ENCODE measurements around the gene BDKRB2. TPM values are rescaled to one million over a fixed set of nuclear protein-coding genes. Genes with fewer than 3 reads are reported as not detected.
A peak's percentile ranks its signal among the peaks of the same experiment; 100 is the strongest.

The BDKRB2 gene
- total RNA-seq, 1 experiment from 2014 or later: 0.28 TPM

- H3K27ac ChIP-seq: no peak overlapping the region
- no peaks in the 10 kb centered on the region for H3K36me3 ChIP-seq (ENCODE audit: low read depth)
- 0 out of 2 replicates have a peak, but pooled peaks cover 5% of the 10 kb centered on the region for H3F3A ChIP-seq (ENCODE audit: insufficient read depth, low read depth)
- BruUV-seq (replicated peaks): no TSS peak
- no peaks in the 10 kb centered on the region for H3K27me3 ChIP-seq (ENCODE audit: insufficient read depth, low read depth)
- no peaks in the 10 kb centered on the region for H3K9me2 ChIP-seq (ENCODE audit: insufficient read depth)
- H2AFZ ChIP-seq: no peak overlapping the region
- no peaks in the 10 kb centered on the region for H3K9me3 ChIP-seq (ENCODE audit: insufficient read depth, low read depth)
- TF ChIP-seq CTCF (conservative IDR thresholded peaks at IDR 0.05): no peak
- TF ChIP-seq EZH2 (IDR thresholded peaks at IDR 0.05; ENCODE audit: low read depth): no peak
- peaks cover 36% of the 10 kb centered on the region for H3K4me1 ChIP-seq (replicated peaks; ENCODE audit: insufficient read depth)
- CTCF ChIA-PET: no interaction called here
- intact Hi-C loops (cut with micrococcal nuclease; ENCODE audit: unreplicated experiment): no loop called here
- H3K4me3 ChIP-seq: no peak overlapping the region
- H3K4me2 ChIP-seq: no peak overlapping the region
- POLR2A ChIA-PET (ENCODE audit: unreplicated experiment): no interaction called here
- no peaks in the 10 kb centered on the region for H4K20me1 ChIP-seq (ENCODE audit: insufficient read depth)
- H3K79me2 ChIP-seq (ENCODE audit: low read depth): no peaks in the 10 kb centered on the region
- no peak for DNase-seq
These were observed 39.7 kb upstream of the BDKRB2 start for GRCh38 chr14:96164861-96165490.

GRCh38 chr14:96165493-96166436 lies 38.9 kb upstream of the BDKRB2 start:
- no peaks in the 10 kb centered on the region for H3K9me3 ChIP-seq (ENCODE audit: insufficient read depth, low read depth)
- peak in 1 of 2 experiments; percentile 42 for DNase-seq
- no peaks in the 10 kb centered on the region for H3K36me3 ChIP-seq (ENCODE audit: low read depth)
- H3K4me1 ChIP-seq (replicated peaks; ENCODE audit: insufficient read depth): peaks cover 30% of the 10 kb centered on the region
- H2AFZ ChIP-seq: no peak overlapping the region
- ChIA-PET POLR2A (ENCODE audit: unreplicated experiment) (no interaction called here), CTCF (no interaction called here)
- no peak overlapping the region for H3K4me3 ChIP-seq
- TF ChIP-seq EZH2 (IDR thresholded peaks at IDR 0.05; ENCODE audit: low read depth): no peak
- no peak for TF ChIP-seq CTCF (conservative IDR thresholded peaks at IDR 0.05)
- intact Hi-C loops (cut with micrococcal nuclease; ENCODE audit: unreplicated experiment): no loop called here
- H4K20me1 ChIP-seq (ENCODE audit: insufficient read depth): no peaks in the 10 kb centered on the region
- no peaks in the 10 kb centered on the region for H3K79me2 ChIP-seq (ENCODE audit: low read depth)
- no peaks in the 10 kb centered on the region for H3F3A ChIP-seq (ENCODE audit: insufficient read depth, low read depth)
- no peak overlapping the region for H3K4me2 ChIP-seq
- H3K27me3 ChIP-seq (ENCODE audit: insufficient read depth, low read depth): no peaks in the 10 kb centered on the region
- H3K27ac ChIP-seq: no peak overlapping the region
- no TSS peak for BruUV-seq (replicated peaks)
- H3K9me2 ChIP-seq (ENCODE audit: insufficient read depth): no peaks in the 10 kb centered on the region

GRCh38 chr14:96166461-96167223 lies 38.0 kb upstream of the BDKRB2 start:
- ChIA-PET CTCF (no interaction called here), POLR2A (ENCODE audit: unreplicated experiment) (no interaction called here)
- DNase-seq: no peak
- no peaks in the 10 kb centered on the region for H3F3A ChIP-seq (ENCODE audit: insufficient read depth, low read depth)
- no peaks in the 10 kb centered on the region for H3K9me3 ChIP-seq (ENCODE audit: insufficient read depth, low read depth)
- TF ChIP-seq CTCF (conservative IDR thresholded peaks at IDR 0.05) (no peak), EZH2 (IDR thresholded peaks at IDR 0.05; ENCODE audit: low read depth) (no peak)
- H3K27ac ChIP-seq: no peak overlapping the region
- H3K9me2 ChIP-seq (ENCODE audit: insufficient read depth): no peaks in the 10 kb centered on the region
- intact Hi-C loops (cut with micrococcal nuclease; ENCODE audit: unreplicated experiment): no loop called here
- no peak overlapping the region for H3K4me3 ChIP-seq
- no TSS peak for BruUV-seq (replicated peaks)
- H3K36me3 ChIP-seq (ENCODE audit: low read depth): no peaks in the 10 kb centered on the region
- H3K27me3 ChIP-seq (ENCODE audit: insufficient read depth, low read depth): no peaks in the 10 kb centered on the region
- H3K79me2 ChIP-seq (ENCODE audit: low read depth): no peaks in the 10 kb centered on the region
- no peaks in the 10 kb centered on the region for H4K20me1 ChIP-seq (ENCODE audit: insufficient read depth)
- H3K4me2 ChIP-seq: peak overlapping the region; percentile 55
- H3K4me1 ChIP-seq (replicated peaks; ENCODE audit: insufficient read depth): peaks cover 30% of the 10 kb centered on the region
- no peak overlapping the region for H2AFZ ChIP-seq

All from PC-9 (cell line).